ENCODE measurements around the gene KIF3B. TPM values are rescaled to one million over a fixed set of nuclear protein-coding genes. Genes with fewer than 3 reads are reported as not detected.

The KIF3B gene
- total RNA-seq, 4 donors from 2014 or later = 4.8 to 8.7 (median 6.4) TPM

- intact Hi-C loops (cut with DNase I; ENCODE audit: low total_unique reads) = no loop called here
- no peaks in the 10 kb centered on the region for H3K36me3 ChIP-seq
- ATAC-seq (peak; percentile 28 to 51), DNase-seq (peak in 1 of 2 donors; percentile 28)
- peaks cover 28 to 30% of the 10 kb centered on the region in 2 donors for H3K4me1 ChIP-seq
- no peak overlapping the region for H3K4me3 ChIP-seq
- H3K27me3 ChIP-seq = no peaks in the 10 kb centered on the region
- no peak for TF ChIP-seq POLR2A (IDR thresholded peaks at IDR 0.05)
- no peak for TF ChIP-seq CTCF (IDR thresholded peaks at IDR 0.05 in 4 of 5, conservative IDR thresholded peaks at IDR 0.05 in 1 of 5)
- in situ Hi-C loops (cut with MboI; ENCODE audit: low sequenced_read_pairs in 4 of 4) = no loop called here
- no peak overlapping the region for H3K27ac ChIP-seq
- no peaks in the 10 kb centered on the region for H3K9me3 ChIP-seq
These were observed 5.0 kb downstream of the KIF3B start for GRCh38 chr20:32282461-32282860.

- Histone ChIP-seq H3K4me3 (no peak overlapping the region), H3K9me3 (no peaks in the 10 kb centered on the region), H3K36me3 (no peaks in the 10 kb centered on the region), H3K27me3 (no peaks in the 10 kb centered on the region), H3K4me1 (peaks cover 19 to 22% of the 10 kb centered on the region in 2 donors), H3K27ac (peak overlapping the region in 2 of 4 donors; percentile 21 to 29)
- ATAC-seq (no peak), DNase-seq (no peak)
- in situ Hi-C loops (cut with MboI; ENCODE audit: low sequenced_read_pairs in 4 of 4) (no loop called here), intact Hi-C loops (cut with DNase I; ENCODE audit: low total_unique reads) (no loop called here)
- no peak for TF ChIP-seq CTCF (IDR thresholded peaks at IDR 0.05 in 4 of 5, conservative IDR thresholded peaks at IDR 0.05 in 1 of 5)
- no peak for TF ChIP-seq POLR2A (IDR thresholded peaks at IDR 0.05)
These were observed 7.7 kb downstream of the KIF3B start for GRCh38 chr20:32285082-32285620.

- no peaks in the 10 kb centered on the region for H3K27me3 ChIP-seq
- intact Hi-C loops (cut with DNase I; ENCODE audit: low total_unique reads) = no loop called here
- TF ChIP-seq CTCF (IDR thresholded peaks at IDR 0.05 in 4 of 5, conservative IDR thresholded peaks at IDR 0.05 in 1 of 5) (no peak), POLR2A (IDR thresholded peaks at IDR 0.05) (no peak)
- ATAC-seq (no peak), DNase-seq (no peak)
- H3K9me3 ChIP-seq = no peaks in the 10 kb centered on the region
- peak overlapping the region in 2 of 4 donors; percentile 21 to 29 for H3K27ac ChIP-seq
- no peak overlapping the region for H3K4me3 ChIP-seq
- no peaks in the 10 kb centered on the region for H3K36me3 ChIP-seq
- in situ Hi-C loops (cut with MboI; ENCODE audit: low sequenced_read_pairs in 4 of 4) = no loop called here
- H3K4me1 ChIP-seq = peaks cover 19 to 22% of the 10 kb centered on the region in 2 donors
These were observed 8.3 kb downstream of the KIF3B start for GRCh38 chr20:32285621-32286371.

GRCh38 chr20:32287231-32287638 lies 9.8 kb downstream of the KIF3B start:
- in situ Hi-C loops (cut with MboI; ENCODE audit: low sequenced_read_pairs in 4 of 4) = no loop called here
- no peaks in the 10 kb centered on the region for H3K36me3 ChIP-seq
- intact Hi-C loops (cut with DNase I; ENCODE audit: low total_unique reads) = no loop called here
- TF ChIP-seq POLR2A (IDR thresholded peaks at IDR 0.05) = no peak
- TF ChIP-seq CTCF (IDR thresholded peaks at IDR 0.05 in 4 of 5, conservative IDR thresholded peaks at IDR 0.05 in 1 of 5) = no peak
- no peak for ATAC-seq
- no peaks in the 10 kb centered on the region for H3K9me3 ChIP-seq
- no peak overlapping the region for H3K4me3 ChIP-seq
- no peaks in the 10 kb centered on the region for H3K27me3 ChIP-seq
- peaks cover 19 to 21% of the 10 kb centered on the region in 2 donors for H3K4me1 ChIP-seq
- DNase-seq = no peak
- H3K27ac ChIP-seq = no peak overlapping the region
